T-cell (primary cell): ENCODE measurements around the gene PSMA7. TPM values are rescaled to one million over a fixed set of nuclear protein-coding genes. Genes with fewer than 3 reads are reported as not detected.

ENCODE experiments used
- ATAC-seq, 4 experiments: fragments of 200-7000 bp in 3 of 4; fragments of 150-1000 bp in 1 of 4; cut with Tn5 transposase; replicated peaks in 1 of 4; 1 replicate in 3 of 4; 2 replicates in 1 of 4; pipeline ENCODE4 v1.10.0; 2021; ENCODE audit warnings: moderate library complexity in 3 of 4, mild to moderate bottlenecking in 2 of 4, moderate number of reproducible peaks in 1 of 4
- CTCF ChIA-PET, 2 donors: fragments of 300-600 bp; sonication (Branson Sonifier 250); formaldehyde crosslinking; loops; one replicate each; lab custom pipeline; 2022; ENCODE audit warnings: antibody characterized with exemption in 2 of 2; lab: Charles Lee
- POLR2A ChIA-PET, 2 donors: fragments of 300-600 bp; sonication (Branson Sonifier 250); formaldehyde crosslinking; loops; one replicate each; lab custom pipeline; 2022; ENCODE audit warnings: antibody characterized with exemption in 2 of 2; lab: Charles Lee
- DNase-seq, 35 experiments: peaks; one replicate each; pipeline versions ENCODE4 v3.0.0 to v3.0.0-alpha.2; 2013 to 2023
- H3K27ac ChIP-seq: one replicate; pipeline ENCODE4 v1.5.1; 2013; ENCODE audit warnings: low read length
- H3K27me3 ChIP-seq, 2 experiments: replicated peaks in 1 of 2; 1 replicate in 1 of 2; 2 replicates in 1 of 2; pipeline versions ENCODE4 v1.6.1 to v1.7.0; 2013; ENCODE audit warnings: low read length in 1 of 2, mixed read lengths in 1 of 2; ENCODE audit not compliant: control insufficient read depth in 2 of 2, insufficient read depth in 2 of 2; ENCODE audit errors: extremely low read depth in 1 of 2
- H3K36me3 ChIP-seq, 2 donors: 1 replicate in 1 of 2; 2 replicates in 1 of 2; pipeline versions ENCODE4 v1.6.1 to v1.7.0; 2013; ENCODE audit warnings: low read length in 1 of 2; ENCODE audit not compliant: control insufficient read depth in 2 of 2, insufficient read depth in 1 of 2; ENCODE audit errors: extremely low read depth in 1 of 2
- H3K4me1 ChIP-seq, 2 experiments: 1 replicate in 1 of 2; 2 replicates in 1 of 2; pipeline versions ENCODE4 v1.6.1 to v1.7.0; 2013; ENCODE audit warnings: low read length in 2 of 2, mixed read lengths in 1 of 2; ENCODE audit not compliant: insufficient read depth in 2 of 2, control insufficient read depth in 1 of 2; ENCODE audit errors: extremely low read depth in 1 of 2
- H3K4me3 ChIP-seq, 2 donors: 1 replicate in 1 of 2; 2 replicates in 1 of 2; pipeline versions ENCODE4 v1.5.1 to v1.7.0; 2013; ENCODE audit warnings: mild to moderate bottlenecking in 2 of 2, low read length in 1 of 2, moderate library complexity in 1 of 2; ENCODE audit not compliant: control insufficient read depth in 1 of 2; ENCODE audit errors: extremely low read depth in 1 of 2
- H3K9me3 ChIP-seq: 2 replicates; pipeline ENCODE4 v1.7.0; 2013
- H3K27ac Mint-ChIP-seq, 2 donors: one replicate each; pipeline ENCODE4 v1.8.0; 2020 to 2021; ENCODE audit warnings: mild to moderate bottlenecking in 2 of 2, mixed read lengths in 2 of 2
- H3K27me3 Mint-ChIP-seq, 2 donors: one replicate each; pipeline ENCODE4 v1.8.0; 2021 to 2022; ENCODE audit warnings: mixed read lengths in 2 of 2
- H3K36me3 Mint-ChIP-seq: one replicate; pipeline ENCODE4 v1.8.0; 2021; ENCODE audit warnings: mixed read lengths
- H3K4me1 Mint-ChIP-seq, 3 donors: one replicate each; pipeline ENCODE4 v1.8.0; 2020 to 2022; ENCODE audit warnings: mixed read lengths in 3 of 3, mild to moderate bottlenecking in 1 of 3
- H3K4me3 Mint-ChIP-seq, 3 donors: one replicate each; pipeline ENCODE4 v1.8.0; 2020 to 2022; ENCODE audit warnings: mild to moderate bottlenecking in 3 of 3, mixed read lengths in 3 of 3, moderate library complexity in 3 of 3
- H3K9me3 Mint-ChIP-seq, 3 donors: one replicate each; pipeline ENCODE4 v1.8.0; 2020 to 2022; ENCODE audit warnings: mixed read lengths in 3 of 3
- WGBS: methylation state at CpG from one replicate; pipeline ENCODE4 v1.1.5; 2013; ENCODE audit warnings: missing lambda C conversion rate; ENCODE audit not compliant: insufficient coverage; 5-methylcytosine and 5-hydroxymethylcytosine counted together
- total RNA-seq, 35 experiments: library from RNA in 6 of 35; stranded (reverse) in 6 of 35; fragments of 120-200 nt in 1 of 35; gene quantifications; one replicate each; pipeline versions ENCODE4 v1.2.1 to v1.2.4 and lab custom pipeline; 2013 to 2026

The PSMA7 gene
- total RNA-seq, 5 donors from 2014 or later (not counting 1 experiment from before 2014, with no cell fraction given) = 136 to 233 (median 208) TPM

DNA sequence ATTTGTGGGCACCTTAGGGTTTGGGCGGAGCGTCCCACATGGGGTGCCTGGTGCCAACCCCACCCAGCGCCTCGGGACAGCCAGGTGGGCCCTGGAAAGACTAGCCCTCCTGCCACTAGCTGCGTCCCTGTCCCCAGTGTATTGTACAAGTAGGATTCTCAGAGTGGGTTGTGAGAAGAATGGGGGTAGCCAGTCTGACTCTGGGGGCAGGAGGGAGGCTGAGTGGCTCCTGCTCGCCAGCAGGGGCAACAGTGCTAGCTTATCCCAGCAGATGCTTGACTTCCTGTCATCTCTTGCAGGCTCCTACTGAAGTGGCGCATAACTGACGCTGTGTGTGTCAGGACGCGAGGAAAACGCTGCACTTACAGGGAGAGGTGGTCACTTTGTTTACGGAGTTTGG lies 9.3 kb downstream of the PSMA7 start:
- peaks cover 27 to 42% (median 33%) of the 10 kb centered on the region in 3 donors for H3K4me1 Mint-ChIP-seq
- ATAC-seq (no peak), DNase-seq (no peak)
- ChIA-PET CTCF (interaction anchor here (0.6 to 0.8 kb wide), 3 partner anchors 71 to 246 kb away, joined by 3 to 6 read pairs (median 4); no protein-coding TSS in a partner anchor), POLR2A (no interaction called here)
- Histone ChIP-seq H3K27me3 (no peaks in the 10 kb centered on the region), H3K27ac (no peak overlapping the region), H3K4me3 (no peak overlapping the region), H3K9me3 (no peaks in the 10 kb centered on the region), H3K36me3 (peaks cover 29 to 95% of the 10 kb centered on the region in 2 donors), H3K4me1 (peaks cover 0 to 32% of the 10 kb centered on the region in 2 experiments)
- H3K9me3 Mint-ChIP-seq = no peaks in the 10 kb centered on the region
- 93% methylated on average over 12 of the region's 12 CpGs for WGBS
- H3K27me3 Mint-ChIP-seq = no peaks in the 10 kb centered on the region
- H3K36me3 Mint-ChIP-seq = peaks cover 42% of the 10 kb centered on the region
- no peak overlapping the region for H3K4me3 Mint-ChIP-seq
- H3K27ac Mint-ChIP-seq = peak overlapping the region; percentile 23 to 80

DNA sequence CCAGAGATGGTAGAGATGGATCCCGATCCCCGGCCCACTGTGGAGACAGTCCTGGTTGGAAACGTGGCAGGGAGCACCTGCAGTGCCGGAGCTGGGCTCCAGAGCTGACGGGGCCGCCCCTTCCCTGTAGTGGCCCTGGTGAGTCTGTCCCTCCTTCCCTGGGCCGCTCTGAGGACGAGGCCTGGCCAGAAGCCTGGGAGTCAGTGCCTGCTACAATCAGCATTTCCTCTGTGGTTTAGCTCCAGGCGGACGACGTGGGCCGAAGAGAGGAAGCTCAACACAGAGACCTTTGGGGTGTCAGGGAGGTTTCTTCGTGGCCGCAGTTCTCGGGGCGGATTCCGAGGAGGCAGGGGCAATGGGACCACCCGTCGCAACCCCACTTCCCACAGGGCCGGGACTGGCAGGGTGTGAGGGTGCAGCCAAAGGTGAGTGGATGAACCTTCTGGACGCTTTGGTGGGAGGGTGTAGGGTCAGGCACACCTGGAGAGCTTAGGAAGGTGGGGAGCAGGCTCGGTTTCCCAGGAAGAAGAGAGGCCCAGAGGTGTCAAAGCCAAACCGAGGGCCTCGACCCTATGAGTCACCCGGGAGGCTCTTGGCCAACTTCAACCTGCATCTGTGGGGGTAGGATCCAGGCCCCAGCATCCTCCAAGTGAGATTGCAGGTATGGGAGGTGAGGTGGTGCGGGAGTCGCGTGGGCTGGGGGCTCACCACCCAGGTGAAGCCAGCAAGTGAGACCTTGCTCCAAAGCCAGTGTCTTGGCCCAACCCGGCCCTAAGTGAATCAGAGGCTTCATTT lies 9.9 kb downstream of the PSMA7 start:
- POLR2A ChIA-PET = interaction anchor here in 1 of 2 donors (0.6 kb wide), 1 partner anchor 66 kb away, joined by 9 read pairs; no protein-coding TSS in a partner anchor
- H3K4me1 ChIP-seq = peaks cover 0 to 32% of the 10 kb centered on the region in 2 experiments
- CTCF ChIA-PET = interaction anchor here in 1 of 2 donors (0.6 kb wide), 1 partner anchor 26 kb away, joined by 3 read pairs; no protein-coding TSS in a partner anchor
- H3K27ac Mint-ChIP-seq = peak overlapping the region; percentile 31 to 84
- no peaks in the 10 kb centered on the region for H3K9me3 Mint-ChIP-seq
- no peak overlapping the region for H3K4me3 ChIP-seq
- WGBS = 77% methylated on average over 23 of the region's 29 CpGs
- peak overlapping the region; percentile 28 for H3K27ac ChIP-seq
- H3K9me3 ChIP-seq = no peaks in the 10 kb centered on the region
- peaks cover 29 to 41% (median 33%) of the 10 kb centered on the region in 3 donors for H3K4me1 Mint-ChIP-seq
- ATAC-seq (no peak), DNase-seq (no peak)
- H3K27me3 Mint-ChIP-seq = no peaks in the 10 kb centered on the region
- H3K4me3 Mint-ChIP-seq = no peak overlapping the region
- peaks cover 43% of the 10 kb centered on the region for H3K36me3 Mint-ChIP-seq
- no peaks in the 10 kb centered on the region for H3K27me3 ChIP-seq
- peaks cover 33 to 96% of the 10 kb centered on the region in 2 donors for H3K36me3 ChIP-seq

DNA sequence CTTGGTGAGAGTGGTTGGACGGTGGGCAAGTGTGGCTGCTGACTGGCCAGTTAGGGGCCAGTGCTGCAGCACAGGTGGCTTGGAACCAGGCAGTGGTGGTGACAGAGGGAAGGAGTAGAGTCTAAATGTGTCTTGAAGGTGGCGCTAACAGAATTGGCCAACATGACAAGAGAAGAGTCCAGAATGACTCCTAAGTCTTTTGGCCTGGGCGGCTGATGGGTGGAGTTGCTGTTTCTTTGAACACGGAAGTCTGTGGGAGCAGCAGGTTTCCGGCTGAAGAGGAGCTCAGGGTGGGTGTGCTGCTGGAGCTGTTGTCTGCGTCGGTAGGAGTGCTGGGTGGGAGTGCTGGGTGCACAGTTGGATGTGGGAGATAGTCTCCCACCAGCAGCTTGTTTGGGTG lies 10.8 kb downstream of the PSMA7 start:
- H3K4me1 Mint-ChIP-seq = peaks cover 28 to 41% (median 34%) of the 10 kb centered on the region in 3 donors
- ChIA-PET POLR2A (interaction anchor here in 1 of 2 donors (0.5 kb wide), 1 partner anchor 66 kb away, joined by 3 read pairs; no protein-coding TSS in a partner anchor), CTCF (interaction anchor here in 1 of 2 donors (0.6 kb wide), 1 partner anchor 26 kb away, joined by 3 read pairs; no protein-coding TSS in a partner anchor)
- WGBS = 85% methylated on average over 7 of the region's 7 CpGs
- ATAC-seq (no peak), DNase-seq (no peak)
- Histone ChIP-seq H3K4me3 (no peak overlapping the region), H3K9me3 (no peaks in the 10 kb centered on the region), H3K27me3 (no peaks in the 10 kb centered on the region), H3K36me3 (peaks cover 40 to 96% of the 10 kb centered on the region in 2 donors), H3K4me1 (peaks cover 0 to 29% of the 10 kb centered on the region in 2 experiments), H3K27ac (no peak overlapping the region)
- H3K27me3 Mint-ChIP-seq = no peaks in the 10 kb centered on the region
- H3K9me3 Mint-ChIP-seq = no peaks in the 10 kb centered on the region
- peaks cover 39% of the 10 kb centered on the region for H3K36me3 Mint-ChIP-seq
- H3K4me3 Mint-ChIP-seq = peak overlapping the region in 1 of 3 donors; percentile 28
- peak overlapping the region; percentile 83 to 84 for H3K27ac Mint-ChIP-seq

DNA sequence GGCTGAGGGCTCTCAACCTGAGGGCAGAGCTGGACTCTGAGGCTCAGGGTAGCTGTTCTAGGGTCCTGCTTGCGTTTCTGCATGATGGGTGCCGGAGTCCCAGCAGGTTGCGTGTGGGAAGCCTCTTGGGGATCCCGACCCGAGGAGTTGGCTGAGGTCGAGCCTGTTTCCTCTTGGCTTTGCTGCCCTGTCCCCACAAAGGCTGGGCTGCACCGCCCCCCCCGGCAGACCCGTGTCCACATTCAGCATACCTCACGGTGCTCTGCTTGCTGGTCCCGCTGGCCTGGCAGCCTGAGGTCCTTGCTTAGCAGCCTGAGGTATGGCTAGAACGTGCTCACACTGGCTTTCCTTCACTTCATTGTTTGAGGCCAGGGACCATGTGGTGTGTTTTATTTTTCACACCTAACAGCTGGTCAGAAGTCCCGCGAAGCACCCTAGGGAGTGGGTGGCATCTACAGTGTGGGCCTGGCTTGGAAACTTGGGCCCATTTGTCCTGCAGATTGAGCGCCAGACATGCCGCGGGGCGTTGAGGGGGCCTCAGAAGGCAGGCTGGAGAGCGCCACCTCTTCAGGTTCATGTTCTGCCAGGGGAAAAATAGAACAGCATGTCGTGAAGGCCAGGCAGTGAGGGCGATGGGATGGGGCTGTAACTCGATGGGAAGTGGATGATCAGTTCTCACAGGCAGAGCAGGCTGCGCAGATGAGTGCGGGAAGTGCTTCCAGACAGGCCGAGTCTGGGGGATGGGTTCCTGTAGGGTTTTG lies 11.5 kb downstream of the PSMA7 start:
- Mint-ChIP-seq H3K9me3 (no peaks in the 10 kb centered on the region), H3K4me1 (peaks cover 22 to 41% (median 34%) of the 10 kb centered on the region in 3 donors), H3K36me3 (peaks cover 41% of the 10 kb centered on the region), H3K27ac (peak overlapping the region; percentile 83 to 84), H3K27me3 (no peaks in the 10 kb centered on the region), H3K4me3 (peak overlapping the region in 2 of 3 donors; percentile 28 to 54)
- Histone ChIP-seq H3K36me3 (peaks cover 44 to 97% of the 10 kb centered on the region in 2 donors), H3K4me3 (no peak overlapping the region), H3K27ac (no peak overlapping the region), H3K9me3 (no peaks in the 10 kb centered on the region), H3K4me1 (peaks cover 0 to 27% of the 10 kb centered on the region in 2 experiments), H3K27me3 (no peaks in the 10 kb centered on the region)
- WGBS = 93% methylated on average over 23 of the region's 25 CpGs
- CTCF ChIA-PET = no interaction called here
- DNase-seq (no peak), ATAC-seq (no peak)
- POLR2A ChIA-PET = interaction anchor here (0.5 kb wide), 2 partner anchors 20 to 66 kb away, joined by 3 to 4 read pairs; no protein-coding TSS in a partner anchor

DNA sequence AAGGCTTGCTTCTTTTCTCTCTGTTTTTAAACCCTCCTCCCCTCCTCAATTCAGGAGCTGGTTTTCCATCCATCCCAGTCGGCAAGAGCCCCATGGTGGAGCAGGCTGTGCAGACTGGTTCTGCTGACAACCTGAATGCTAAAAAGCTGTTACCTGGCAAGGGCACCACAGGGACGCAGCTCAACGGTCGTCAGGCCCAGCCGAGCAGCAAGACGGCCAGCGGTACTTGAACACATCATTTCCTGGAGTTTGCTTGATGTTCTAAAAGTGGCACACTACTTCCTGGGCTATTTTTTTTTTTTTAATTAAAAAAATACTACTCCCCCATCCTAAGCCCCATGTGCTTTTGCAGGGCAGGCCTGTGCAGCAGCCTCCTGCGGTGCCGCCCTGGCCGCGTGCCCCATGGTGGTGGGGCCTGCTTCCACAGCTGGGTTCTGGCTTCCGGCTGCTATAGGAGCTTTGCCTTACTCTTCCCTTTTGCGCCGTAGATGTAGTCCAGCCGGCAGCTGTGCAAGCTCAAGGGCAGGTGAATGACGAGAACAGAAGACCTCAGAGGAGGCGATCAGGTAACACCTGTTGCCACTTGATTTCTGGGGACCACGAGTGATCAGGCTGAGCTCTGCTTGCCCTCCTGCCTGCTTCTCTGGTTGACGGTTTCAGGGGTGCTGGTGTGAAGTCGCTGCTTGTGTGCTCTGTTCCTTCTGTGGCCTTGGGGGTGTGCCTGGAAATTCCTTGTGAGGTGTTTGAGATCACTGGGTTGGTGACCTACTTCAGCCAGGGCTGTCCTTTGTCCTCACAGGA lies 13.3 kb downstream of the PSMA7 start:
- H3K27me3 ChIP-seq = no peaks in the 10 kb centered on the region
- peaks cover 0 to 29% of the 10 kb centered on the region in 2 experiments for H3K4me1 ChIP-seq
- Mint-ChIP-seq H3K9me3 (no peaks in the 10 kb centered on the region), H3K36me3 (peaks cover 54% of the 10 kb centered on the region), H3K27me3 (no peaks in the 10 kb centered on the region), H3K4me1 (peaks cover 22 to 46% (median 44%) of the 10 kb centered on the region in 3 donors), H3K4me3 (no peak overlapping the region), H3K27ac (peak overlapping the region; percentile 27 to 64)
- WGBS = 84% methylated on average over 18 of the region's 20 CpGs
- H3K9me3 ChIP-seq = no peaks in the 10 kb centered on the region
- DNase-seq (no peak), ATAC-seq (no peak)
- H3K27ac ChIP-seq = no peak overlapping the region
- ChIA-PET POLR2A (no interaction called here), CTCF (interaction anchor here in 1 of 2 donors (0.9 kb wide), 1 partner anchor 119 kb away, joined by 4 read pairs; no protein-coding TSS in a partner anchor)
- H3K4me3 ChIP-seq = no peak overlapping the region
- peaks cover 50 to 97% of the 10 kb centered on the region in 2 donors for H3K36me3 ChIP-seq
